HCT116 (cell line): Measurements from ENCODE around the gene STKLD1. TPM values are rescaled to one million over a fixed set of nuclear protein-coding genes. Genes with fewer than 3 reads are reported as not detected.
A peak's percentile ranks its signal among the peaks of the same experiment; 100 is the strongest.

ENCODE experiments used
- ATAC-seq: fragments of 200-7000 bp; cut with Tn5 transposase; 2 replicates; pipeline ENCODE4 v1.9.1; 2020; ENCODE audit warnings: mild to moderate bottlenecking, moderate library complexity
- BruUV-seq: library from RNA; stranded (reverse); fragments of 400-500 nt; replicated peaks from 2 replicates; lab custom pipeline; 2021; lab: Mats Ljungman, UMichigan
- CTCF ChIA-PET: fragments of 300-600 bp; sonication (Branson Sonifier 250); formaldehyde crosslinking; loops from one replicate; lab custom pipeline; 2021; ENCODE audit warnings: antibody characterized with exemption; lab: Charles Lee
- POLR2A ChIA-PET: fragments of 300-600, 350-600 bp; sonication (Branson Sonifier 250); formaldehyde crosslinking; loops from one replicate; lab custom pipeline; 2021; ENCODE audit warnings: antibody characterized with exemption; lab: Charles Lee
- RAD21 ChIA-PET, 2 experiments: fragments of 300-600 bp; sonication (Branson Sonifier 250); formaldehyde crosslinking; loops; one replicate each; lab custom pipeline; 2023; ENCODE audit warnings: low total read pairs in 2 of 2; ENCODE audit not compliant: uncharacterized antibody in 2 of 2, unreplicated experiment in 2 of 2, low non-redundant PET in 1 of 2; lab: Charles Lee
- DNase-seq: peaks from one replicate; pipeline ENCODE4 v3.0.0-alpha.2; 2010; ENCODE audit warnings: low read depth, low spot score
- H2AFZ ChIP-seq: fragments of 200-600 bp; shearing (Covaris generic), sonication (generic); 2 replicates; pipeline ENCODE4 v1.6.1; 2017; ENCODE audit warnings: low read depth, mixed run types, mixed read lengths, antibody characterized with exemption, low read length; ENCODE audit not compliant: poor library complexity, severe bottlenecking
- H3K27ac ChIP-seq: 2 replicates; pipeline ENCODE4 v1.5.1; 2012; ENCODE audit warnings: low read depth, low read length
- H3K27me3 ChIP-seq: fragments of 200-600 bp; sonication (generic); 2 replicates; pipeline ENCODE4 v1.6.1; 2016; ENCODE audit warnings: mixed run types, low read length, mixed read lengths; ENCODE audit not compliant: insufficient read depth
- H3K36me3 ChIP-seq, 2 experiments: fragments of 200-500 bp in 1 of 2; fragments of 200-600 bp in 1 of 2; sonication (Bioruptor generic) in 1 of 2; sonication (generic) in 1 of 2; 2 replicates each; pipeline versions ENCODE4 v1.5.1 to v1.6.1; 2014 to 2016; ENCODE audit warnings: low read length in 2 of 2, inconsistent platforms in 1 of 2, mixed read lengths in 1 of 2, mixed run types in 1 of 2; ENCODE audit not compliant: insufficient read depth in 2 of 2, control insufficient read depth in 1 of 2
- H3K4me1 ChIP-seq, 2 experiments: fragments of 200-600 bp in 1 of 2; sonication (generic) in 1 of 2; 2 replicates each; pipeline versions ENCODE4 v1.5.1 to v1.6.1; 2012 to 2017; ENCODE audit warnings: low read length in 2 of 2, inconsistent platforms in 1 of 2, mild to moderate bottlenecking in 1 of 2, mixed read lengths in 1 of 2, mixed run types in 1 of 2, moderate library complexity in 1 of 2; ENCODE audit not compliant: insufficient read depth in 2 of 2, control insufficient read depth in 1 of 2
- H3K4me2 ChIP-seq: fragments of 200-600 bp; sonication (generic); 2 replicates; pipeline ENCODE4 v1.6.1; 2017; ENCODE audit warnings: mixed run types, low read length, mixed read lengths
- H3K4me3 ChIP-seq, 2 experiments: fragments of 200-600 bp in 1 of 2; sonication (generic) in 1 of 2; replicated peaks in 1 of 2; 2 replicates each; pipeline ENCODE4 v1.5.1; 2011 to 2016; ENCODE audit warnings: low read length in 2 of 2, control low read depth in 1 of 2, low read depth in 1 of 2, mild to moderate bottlenecking in 1 of 2, mixed read lengths in 1 of 2, mixed run types in 1 of 2
- H3K79me2 ChIP-seq: fragments of 200-600 bp; sonication (generic); 2 replicates; pipeline ENCODE4 v1.6.1; 2017; ENCODE audit warnings: mild to moderate bottlenecking, mixed run types, low read length, moderate library complexity, mixed read lengths; ENCODE audit not compliant: insufficient read depth
- H3K9ac ChIP-seq: fragments of 200-600 bp; sonication (generic); 2 replicates; pipeline ENCODE4 v1.6.1; 2016; ENCODE audit warnings: low read length, mixed read lengths
- H3K9me2 ChIP-seq: fragments of 200-600 bp; sonication (generic), shearing (Covaris generic); 2 replicates; pipeline ENCODE4 v1.6.1; 2017; ENCODE audit warnings: mixed run types, mild to moderate bottlenecking, moderate library complexity; ENCODE audit not compliant: insufficient read depth
- H3K9me3 ChIP-seq, 2 experiments: fragments of 200-500 bp in 1 of 2; fragments of 200-600 bp in 1 of 2; sonication (Bioruptor generic) in 1 of 2; sonication (generic) in 1 of 2; 2 replicates each; pipeline ENCODE4 v1.6.1; 2014 to 2017; ENCODE audit warnings: low read length in 2 of 2, mixed read lengths in 2 of 2, inconsistent platforms in 1 of 2, low read depth in 1 of 2, mild to moderate bottlenecking in 1 of 2, mixed run types in 1 of 2, moderate library complexity in 1 of 2; ENCODE audit not compliant: control insufficient read depth in 1 of 2, insufficient read depth in 1 of 2
- H4K20me1 ChIP-seq: fragments of 200-600 bp; sonication (generic), shearing (Covaris generic); 2 replicates; pipeline ENCODE4 v1.6.1; 2017; ENCODE audit warnings: mixed run types, mild to moderate bottlenecking, moderate library complexity; ENCODE audit not compliant: insufficient read depth
- ATF3 ChIP-seq: IDR thresholded peaks from 2 replicates; pipeline ENCODE4 v1.6.1; 2012
- CEBPB ChIP-seq: IDR thresholded peaks from 2 replicates; pipeline ENCODE4 v1.6.1; 2012; ENCODE audit warnings: low read depth
- MAX ChIP-seq: IDR thresholded peaks from 2 replicates; pipeline ENCODE4 v1.6.1; 2012
- POLR2AphosphoS5 ChIP-seq: IDR thresholded peaks from 2 replicates; pipeline ENCODE4 v1.6.1; 2011; ENCODE audit warnings: mild to moderate bottlenecking, low read depth, low read length, moderate library complexity
- SRF ChIP-seq: IDR thresholded peaks from 2 replicates; pipeline ENCODE4 v1.6.1; 2012; ENCODE audit warnings: low read depth
- YY1 ChIP-seq: IDR thresholded peaks from 2 replicates; pipeline ENCODE4 v1.6.1; 2011; ENCODE audit warnings: low read length, low read depth, moderate library complexity, mild to moderate bottlenecking; ENCODE audit not compliant: insufficient replicate concordance; ENCODE audit errors: extremely low read depth
- ZBTB33 ChIP-seq: IDR thresholded peaks from 2 replicates; pipeline ENCODE4 v1.6.1; 2011; ENCODE audit warnings: mild to moderate bottlenecking, low read length, moderate library complexity; ENCODE audit not compliant: insufficient replicate concordance; ENCODE audit errors: extremely low read depth
- intact Hi-C: fragments of 100-400 bp; cut with micrococcal nuclease; formaldehyde crosslinking; loops from 2 replicates; pipeline ENCODE4 v1.10.0; 2022
- total RNA-seq: library from RNA; stranded (reverse); gene quantifications from one replicate; pipeline ENCODE4 v1.2.1, GENCODE V29; 2021; ENCODE audit not compliant: unreplicated experiment

Gene STKLD1
- total RNA-seq, 1 experiment from 2014 or later = 0.37 TPM

- TF ChIP-seq ZBTB33 = peak; percentile 5
- peak; percentile 63 for TF ChIP-seq POLR2AphosphoS5
- TF ChIP-seq SRF = peak; percentile 81; the same call in 1 of the 2 replicates
- TF ChIP-seq ATF3 = no peak
- TF ChIP-seq MAX = peak; percentile 93; the same call in 1 of the 2 replicates
- TF ChIP-seq, all 23 proteins: peak for 12
Observed at GRCh38 chr9:133417541-133418461, 41.6 kb downstream of the STKLD1 start, which contains the start of gene REXO4 (continued).

GRCh38 chr9:133419005-133419404 lies 42.8 kb downstream of the STKLD1 start:
- BruUV-seq = no TSS peak
- Histone ChIP-seq H3K27me3 (no peaks in the 10 kb centered on the region), H2AFZ (no peak overlapping the region), H3K9me2 (no peaks in the 10 kb centered on the region), H3K4me1 (peaks cover 7 to 28% of the 10 kb centered on the region in 2 experiments; a peak in 3 of 4 replicates), H3K36me3 (peaks cover 10 to 26% of the 10 kb centered on the region in 2 experiments; a peak in 2 of 4 replicates), H4K20me1 (no peaks in the 10 kb centered on the region), H3K79me2 (peaks cover 38% of the 10 kb centered on the region), H3K4me2 (peak overlapping the region; percentile 82), H3K9me3 (no peaks in the 10 kb centered on the region), H3K27ac (peak overlapping the region; percentile 83), H3K9ac (peak overlapping the region; percentile 93), H3K4me3 (peak overlapping the region; percentile 96 to 98)
- DNase-seq (no peak), ATAC-seq (no peak)
- intact Hi-C loops = loop anchor here (5.0 kb wide), 1 partner anchor 43 kb away; no protein-coding TSS in a partner anchor
- CTCF ChIA-PET = interaction anchor here (1.4 kb wide), 1 partner anchor 11 kb away, joined by 3 read pairs; no protein-coding TSS in a partner anchor
- POLR2A ChIA-PET = interaction anchor here (0.6 to 1.6 kb wide), 2 partner anchors 40 to 1116 kb away, joined by 6 to 8 read pairs; partner anchors contain the start of gene CACFD1
- RAD21 ChIA-PET = no interaction called here
- TF ChIP-seq ATF3 (no peak), CEBPB (no peak), POLR2AphosphoS5 (peak; percentile 59), YY1 (peak; percentile 58)
